KMS-11 (cell line): ENCODE measurements around the gene NR1I3.

Experiments used
- H2AFZ ChIP-seq: fragments of 200-600 bp; sonication (generic); 2 replicates; pipeline ENCODE4 v1.6.1; 2016; ENCODE audit warnings: antibody characterized with exemption, mixed run types, low read depth
- H3K27ac ChIP-seq: fragments of 200-600 bp; sonication (generic); 2 replicates; pipeline ENCODE4 v1.6.1; 2016; ENCODE audit warnings: mild to moderate bottlenecking, mixed run types
- H3K27me3 ChIP-seq: fragments of 200-600 bp; sonication (generic); 2 replicates; pipeline ENCODE4 v1.6.1; 2017; ENCODE audit warnings: mild to moderate bottlenecking, low read depth, mixed run types, moderate library complexity; ENCODE audit not compliant: insufficient read depth
- H3K36me3 ChIP-seq: fragments of 200-600 bp; sonication (generic); 2 replicates; pipeline ENCODE4 v1.6.1; 2017; ENCODE audit warnings: mild to moderate bottlenecking, mixed run types; ENCODE audit not compliant: insufficient read depth
- H3K4me1 ChIP-seq: fragments of 200-600 bp; sonication (generic); 2 replicates; pipeline ENCODE4 v1.6.1; 2016; ENCODE audit warnings: mild to moderate bottlenecking, low read depth, mixed run types; ENCODE audit not compliant: poor library complexity, severe bottlenecking
- H3K4me2 ChIP-seq: fragments of 200-600 bp; sonication (generic); 2 replicates; pipeline ENCODE4 v1.7.0; 2016; ENCODE audit warnings: mild to moderate bottlenecking, mixed run types
- H3K4me3 ChIP-seq: fragments of 200-600 bp; sonication (generic); IDR thresholded peaks from 2 replicates; pipeline ENCODE4 v1.6.1; 2017; ENCODE audit warnings: low read depth, low read length, mixed read lengths; ENCODE audit not compliant: insufficient read depth
- H3K79me2 ChIP-seq: fragments of 200-600 bp; sonication (generic); 2 replicates; pipeline ENCODE4 v1.6.1; 2016; ENCODE audit warnings: low read depth, mixed run types; ENCODE audit not compliant: insufficient read depth
- H3K9ac ChIP-seq: fragments of 200-600 bp; sonication (generic); 2 replicates; pipeline ENCODE4 v1.6.1; 2016; ENCODE audit warnings: mild to moderate bottlenecking, mixed run types
- H4K20me1 ChIP-seq: fragments of 200-600 bp; sonication (generic); 2 replicates; pipeline ENCODE4 v1.6.1; 2016; ENCODE audit warnings: mild to moderate bottlenecking, mixed run types; ENCODE audit not compliant: insufficient read depth
- CTCF ChIP-seq: fragments of 200-600 bp; sonication (generic); conservative IDR thresholded peaks from 2 replicates; pipeline ENCODE4 v1.6.1; 2017; ENCODE audit warnings: low read depth, mild to moderate bottlenecking, antibody characterized with exemption, low read length, moderate library complexity, mixed read lengths

Gene NR1I3

DNA sequence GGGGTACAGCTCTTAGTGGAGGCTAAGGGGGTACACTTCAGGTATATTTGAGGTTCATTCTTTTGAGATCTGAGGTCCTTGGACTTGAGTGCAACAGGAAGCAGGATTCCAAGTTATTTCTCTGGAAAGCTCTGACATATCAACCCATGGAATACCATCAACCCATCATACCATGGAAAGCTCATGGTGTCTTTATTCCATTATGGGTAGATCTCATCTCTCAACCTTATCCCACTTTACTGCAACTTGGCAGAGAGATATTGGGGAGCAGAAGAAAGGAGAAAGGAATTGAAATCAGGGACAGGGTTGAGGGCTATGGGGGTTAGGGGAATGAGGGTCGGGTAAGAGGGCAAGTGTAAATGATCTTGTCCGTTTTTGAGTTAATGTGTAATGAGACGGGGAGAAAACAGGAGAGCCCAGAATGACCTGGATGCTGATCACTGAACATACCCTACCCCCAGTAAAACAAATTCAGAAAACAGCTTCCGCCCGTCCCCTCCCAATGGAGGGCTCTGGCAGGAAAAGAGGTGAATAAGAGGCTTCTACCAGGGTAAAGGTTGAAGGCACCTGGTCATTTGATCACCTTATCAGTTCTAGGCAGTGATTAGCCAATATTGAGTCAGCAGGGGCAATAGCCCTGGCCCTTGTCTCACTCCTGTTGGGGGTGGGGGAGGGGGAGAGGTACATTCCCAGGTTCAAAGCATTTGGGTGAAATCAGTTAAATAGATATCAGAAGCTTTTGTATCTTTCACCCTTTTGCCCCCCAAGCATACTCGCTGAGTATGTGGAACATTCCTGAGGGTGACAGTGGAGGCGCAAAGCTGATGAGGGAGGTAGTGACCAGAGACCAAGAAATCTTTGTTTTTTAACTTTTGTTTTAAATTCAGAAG, 14.0 kb downstream of the NR1I3 start:
- no peaks in the 10 kb centered on the region for H3K27me3 ChIP-seq
- H3K79me2 ChIP-seq, result peaks cover 10% of the 10 kb centered on the region
- TF ChIP-seq CTCF, result no peak
- H3K9ac ChIP-seq, result no peak overlapping the region
- H3K4me3 ChIP-seq, result no peak overlapping the region
- H3K4me2 ChIP-seq, result no peak overlapping the region
- H3K4me1 ChIP-seq, result peaks cover 23% of the 10 kb centered on the region
- H3K36me3 ChIP-seq, result no peaks in the 10 kb centered on the region
- H4K20me1 ChIP-seq, result no peaks in the 10 kb centered on the region
- no peak overlapping the region for H3K27ac ChIP-seq
- H2AFZ ChIP-seq, result no peak overlapping the region

DNA sequence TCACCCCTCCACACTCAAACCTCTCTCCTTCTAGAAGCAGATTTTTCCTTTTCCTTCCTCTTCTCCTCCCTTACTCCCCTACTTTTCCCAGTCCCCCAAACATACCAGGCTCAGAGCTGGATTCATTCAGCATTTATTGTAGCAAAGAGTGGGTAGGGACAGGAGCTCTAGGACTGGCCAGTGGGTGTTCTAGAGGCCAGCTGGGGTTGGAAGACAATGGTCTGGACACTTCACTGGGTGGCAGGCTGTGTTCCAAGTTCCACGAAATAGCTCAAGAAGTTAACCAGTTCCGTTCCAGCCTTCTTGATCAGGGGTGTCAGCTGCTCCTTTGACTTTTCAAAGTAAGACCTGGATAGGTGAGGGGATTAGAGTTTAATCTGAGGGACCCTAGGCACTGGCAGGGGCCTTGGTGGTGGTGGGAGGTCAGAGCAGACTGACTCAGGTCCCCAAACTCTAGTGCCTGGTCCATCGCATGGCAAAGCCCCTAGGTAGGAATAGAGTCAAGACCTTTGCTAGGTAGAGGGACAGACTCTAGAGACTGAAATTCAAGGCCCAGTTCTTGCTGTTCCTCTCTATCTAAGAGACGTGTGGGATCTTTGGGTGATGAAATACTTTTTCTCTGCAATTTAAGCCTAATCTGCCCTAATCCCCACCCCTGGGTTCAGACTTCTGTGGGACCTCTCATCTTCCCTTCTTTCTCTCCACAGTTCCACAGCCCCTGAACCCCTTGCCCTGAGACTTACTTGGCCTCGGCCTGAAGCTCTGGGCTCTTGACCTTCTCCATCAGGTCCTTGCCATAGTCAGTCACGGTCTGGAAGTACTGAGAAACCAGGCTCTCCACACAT, 15.6 kb downstream of the NR1I3 start:
- Histone ChIP-seq H3K27me3 (no peaks in the 10 kb centered on the region), H3K4me3 (no peak overlapping the region), H3K4me2 (no peak overlapping the region), H3K9ac (no peak overlapping the region), H3K79me2 (peaks cover 10% of the 10 kb centered on the region), H3K36me3 (no peaks in the 10 kb centered on the region), H2AFZ (no peak overlapping the region), H4K20me1 (no peaks in the 10 kb centered on the region), H3K27ac (no peak overlapping the region), H3K4me1 (peaks cover 26% of the 10 kb centered on the region)
- no peak for TF ChIP-seq CTCF

- Histone ChIP-seq H2AFZ (no peak overlapping the region), H3K27me3 (no peaks in the 10 kb centered on the region), H3K36me3 (no peaks in the 10 kb centered on the region), H3K4me3 (no peak overlapping the region), H3K4me2 (no peak overlapping the region), H3K9ac (no peak overlapping the region), H3K4me1 (peaks cover 23% of the 10 kb centered on the region), H3K79me2 (no peaks in the 10 kb centered on the region), H4K20me1 (no peaks in the 10 kb centered on the region), H3K27ac (no peak overlapping the region)
- no peak for TF ChIP-seq CTCF
Observed at GRCh38 chr1:161220002-161220401, 18.0 kb downstream of the NR1I3 start.

- peaks cover 21% of the 10 kb centered on the region for H3K4me1 ChIP-seq
- H3K4me2 ChIP-seq, result no peak overlapping the region
- H3K4me3 ChIP-seq, result no peak overlapping the region
- no peak overlapping the region for H2AFZ ChIP-seq
- no peak overlapping the region for H3K27ac ChIP-seq
- H3K79me2 ChIP-seq, result no peaks in the 10 kb centered on the region
- no peak overlapping the region for H3K9ac ChIP-seq
- no peak for TF ChIP-seq CTCF
- no peaks in the 10 kb centered on the region for H3K27me3 ChIP-seq
- no peaks in the 10 kb centered on the region for H4K20me1 ChIP-seq
- no peaks in the 10 kb centered on the region; the same call in 1 of the 2 replicates for H3K36me3 ChIP-seq
Observed at GRCh38 chr1:161219078-161219892, 18.7 kb downstream of the NR1I3 start.
